Osteoblast (primary cell): Measurements from ENCODE around the gene SYT11. TPM values are rescaled to one million over a fixed set of nuclear protein-coding genes. Genes with fewer than 3 reads are reported as not detected.
A peak's percentile ranks its signal among the peaks of the same experiment; 100 is the strongest.

ENCODE experiments used
- DNase-seq: peaks from one replicate; pipeline ENCODE4 v3.0.0; 2011; ENCODE audit warnings: low spot score, mixed read lengths; ENCODE audit not compliant: insufficient read length; ENCODE audit errors: missing footprints
- H2AFZ ChIP-seq: 2 replicates; pipeline ENCODE4 v1.6.0; 2011; ENCODE audit warnings: mild to moderate bottlenecking, low read length
- H3K27ac ChIP-seq: 2 replicates; pipeline ENCODE4 v1.5.1; 2011; ENCODE audit warnings: mild to moderate bottlenecking, low read depth, low read length, moderate library complexity
- H3K27me3 ChIP-seq: 2 replicates; pipeline ENCODE4 v1.6.0; 2012; ENCODE audit warnings: mild to moderate bottlenecking, control low read depth, inconsistent platforms, low read length, moderate library complexity; ENCODE audit not compliant: insufficient read depth
- H3K36me3 ChIP-seq: 2 replicates; pipeline ENCODE4 v1.5.1; 2011; ENCODE audit warnings: mild to moderate bottlenecking, low read length, control low read depth, moderate library complexity; ENCODE audit not compliant: insufficient read depth
- H3K4me1 ChIP-seq: 2 replicates; pipeline ENCODE4 v1.5.1; 2011; ENCODE audit warnings: mild to moderate bottlenecking, low read length, control low read depth, moderate library complexity; ENCODE audit not compliant: insufficient read depth
- H3K4me2 ChIP-seq: 2 replicates; pipeline ENCODE4 v1.6.0; 2011; ENCODE audit warnings: mild to moderate bottlenecking, low read length; ENCODE audit not compliant: insufficient read depth
- H3K4me3 ChIP-seq: fragments of 200-600 bp; sonication (generic); 3 replicates; pipeline ENCODE4 v1.5.1; 2012; ENCODE audit warnings: mild to moderate bottlenecking, low read length, inconsistent platforms; ENCODE audit not compliant: insufficient read depth
- H3K79me2 ChIP-seq: 2 replicates; pipeline ENCODE4 v1.6.0; 2012; ENCODE audit warnings: mild to moderate bottlenecking, low read length, control low read depth, inconsistent platforms; ENCODE audit not compliant: insufficient read depth
- H3K9me3 ChIP-seq: 2 replicates; pipeline ENCODE4 v1.5.1; 2011; ENCODE audit warnings: low read depth, low read length, control low read depth
- H4K20me1 ChIP-seq: 2 replicates; pipeline ENCODE4 v1.6.0; 2012; ENCODE audit warnings: mild to moderate bottlenecking, low read length, control low read depth; ENCODE audit not compliant: insufficient read depth
- total RNA-seq: library from RNA; depleted of rRNA; stranded (reverse); fragments of >200 nt; gene quantifications from 2 replicates; pipeline ENCODE4 v1.2.3, GENCODE V29; 2012
- TF ChIP-seq, protein P1 (sequence below): IDR thresholded peaks from 2 replicates; pipeline ENCODE4 v1.5.1; 2011; ENCODE audit warnings: mild to moderate bottlenecking, low read depth, low read length, moderate library complexity; ENCODE audit errors: extremely low read depth

SYT11 gene
- total RNA-seq, 1 donor, result 33.3 TPM

DNA sequence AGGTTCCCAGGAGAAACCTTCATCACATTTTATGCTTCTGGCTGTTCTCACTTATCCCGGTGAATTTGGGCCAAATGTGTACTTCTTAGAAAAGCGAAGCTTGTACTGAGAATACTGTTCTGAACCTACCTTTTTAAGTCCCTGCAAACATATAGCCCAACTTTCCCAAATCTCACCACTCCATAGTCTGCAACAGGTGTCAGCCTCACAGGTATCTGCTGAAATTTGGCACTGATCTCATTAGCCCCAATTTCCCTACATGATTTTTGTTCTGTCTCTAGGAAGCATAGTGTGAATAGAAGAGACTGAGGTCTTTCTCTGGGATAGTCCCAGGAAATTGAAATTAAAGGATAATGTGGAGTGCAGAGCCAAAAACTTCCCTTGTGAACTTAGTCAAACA is 40.3 kb downstream of the SYT11 start:
- no peak for DNase-seq
- TF ChIP-seq, protein P1, sequence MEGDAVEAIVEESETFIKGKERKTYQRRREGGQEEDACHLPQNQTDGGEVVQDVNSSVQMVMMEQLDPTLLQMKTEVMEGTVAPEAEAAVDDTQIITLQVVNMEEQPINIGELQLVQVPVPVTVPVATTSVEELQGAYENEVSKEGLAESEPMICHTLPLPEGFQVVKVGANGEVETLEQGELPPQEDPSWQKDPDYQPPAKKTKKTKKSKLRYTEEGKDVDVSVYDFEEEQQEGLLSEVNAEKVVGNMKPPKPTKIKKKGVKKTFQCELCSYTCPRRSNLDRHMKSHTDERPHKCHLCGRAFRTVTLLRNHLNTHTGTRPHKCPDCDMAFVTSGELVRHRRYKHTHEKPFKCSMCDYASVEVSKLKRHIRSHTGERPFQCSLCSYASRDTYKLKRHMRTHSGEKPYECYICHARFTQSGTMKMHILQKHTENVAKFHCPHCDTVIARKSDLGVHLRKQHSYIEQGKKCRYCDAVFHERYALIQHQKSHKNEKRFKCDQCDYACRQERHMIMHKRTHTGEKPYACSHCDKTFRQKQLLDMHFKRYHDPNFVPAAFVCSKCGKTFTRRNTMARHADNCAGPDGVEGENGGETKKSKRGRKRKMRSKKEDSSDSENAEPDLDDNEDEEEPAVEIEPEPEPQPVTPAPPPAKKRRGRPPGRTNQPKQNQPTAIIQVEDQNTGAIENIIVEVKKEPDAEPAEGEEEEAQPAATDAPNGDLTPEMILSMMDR, result no peak
- H4K20me1 ChIP-seq, result no peaks in the 10 kb centered on the region
- no peaks in the 10 kb centered on the region for H3K27me3 ChIP-seq
- no peak overlapping the region for H3K4me2 ChIP-seq
- H3K27ac ChIP-seq, result no peak overlapping the region
- no peak overlapping the region for H2AFZ ChIP-seq
- no peaks in the 10 kb centered on the region for H3K9me3 ChIP-seq
- H3K79me2 ChIP-seq, result peaks cover 18% of the 10 kb centered on the region
- H3K4me1 ChIP-seq, result no peaks in the 10 kb centered on the region
- H3K36me3 ChIP-seq, result peaks cover 64% of the 10 kb centered on the region
- no peak overlapping the region for H3K4me3 ChIP-seq

DNA sequence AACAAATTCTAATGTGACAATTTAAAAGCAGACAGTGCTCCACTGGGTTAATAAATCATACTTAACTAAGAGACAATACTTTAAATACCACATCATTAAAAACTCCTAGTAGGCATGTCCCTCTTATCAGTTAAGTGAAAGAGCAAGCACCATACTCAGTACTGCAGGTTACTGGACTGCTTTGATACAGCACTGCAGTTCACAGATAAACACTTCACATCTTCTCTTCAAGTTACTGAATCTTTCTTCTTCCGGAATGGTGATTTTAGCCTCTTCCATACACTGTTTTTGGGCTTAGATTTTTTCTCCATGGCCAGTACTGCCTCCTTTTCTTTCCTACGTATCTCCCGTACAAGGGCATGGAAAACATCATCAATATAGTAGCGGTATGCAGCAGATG is 40.8 kb downstream of the SYT11 start:
- TF ChIP-seq, protein P1, result no peak
- no peaks in the 10 kb centered on the region for H3K4me1 ChIP-seq
- H3K4me2 ChIP-seq, result no peak overlapping the region
- H3K36me3 ChIP-seq, result peaks cover 69% of the 10 kb centered on the region
- DNase-seq, result peak; percentile 13
- H3K27ac ChIP-seq, result no peak overlapping the region
- no peaks in the 10 kb centered on the region for H3K9me3 ChIP-seq
- H4K20me1 ChIP-seq, result no peaks in the 10 kb centered on the region
- H3K79me2 ChIP-seq, result peaks cover 22% of the 10 kb centered on the region
- H3K27me3 ChIP-seq, result no peaks in the 10 kb centered on the region
- no peak overlapping the region for H2AFZ ChIP-seq
- H3K4me3 ChIP-seq, result no peak overlapping the region

DNA sequence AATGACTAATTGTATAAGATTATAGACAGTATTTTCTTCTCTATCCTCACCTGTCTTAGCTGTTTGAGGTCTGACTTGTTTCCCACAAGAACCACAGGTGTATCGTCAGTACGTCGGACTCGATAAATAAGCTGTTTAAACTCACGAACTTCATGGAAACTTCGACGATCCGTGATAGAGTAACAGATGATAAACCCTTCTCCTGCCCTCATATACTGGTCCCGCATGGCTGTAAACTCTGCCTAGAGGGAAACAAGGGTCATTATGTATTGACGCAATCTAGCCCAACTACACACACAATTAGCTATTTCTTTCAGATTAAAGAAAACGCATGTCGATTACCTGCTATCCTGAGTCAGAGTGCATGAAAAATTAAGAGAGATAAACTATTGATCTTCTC is 44.9 kb downstream of the SYT11 start:
- Histone ChIP-seq H3K4me1 (no peaks in the 10 kb centered on the region), H3K27ac (no peak overlapping the region), H3K9me3 (no peaks in the 10 kb centered on the region), H4K20me1 (no peaks in the 10 kb centered on the region), H3K79me2 (peaks cover 48% of the 10 kb centered on the region), H3K27me3 (no peaks in the 10 kb centered on the region), H3K4me2 (no peak overlapping the region), H3K4me3 (no peak overlapping the region), H3K36me3 (peaks cover 89% of the 10 kb centered on the region), H2AFZ (no peak overlapping the region)
- no peak for DNase-seq
- TF ChIP-seq, protein P1, result no peak

DNA sequence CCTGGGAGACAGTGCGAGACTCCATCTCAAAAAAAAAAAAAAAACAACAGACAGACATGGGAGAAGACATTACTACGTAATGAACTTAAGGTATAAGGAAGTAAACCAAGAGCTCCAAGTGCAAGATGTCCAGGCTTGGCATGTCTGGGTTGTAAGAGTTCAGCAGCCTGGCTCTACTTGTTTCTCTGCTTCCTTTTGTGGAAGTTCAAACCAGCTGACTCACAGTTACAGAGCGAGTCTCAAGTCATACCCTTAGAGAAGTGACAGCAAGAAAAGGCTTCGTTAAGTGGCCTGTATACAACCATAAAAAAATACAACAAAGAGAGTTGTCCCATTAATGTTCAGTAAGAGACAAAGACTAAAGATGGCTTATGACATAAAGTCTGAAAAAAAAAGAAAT is 50.5 kb downstream of the SYT11 start:
- no peaks in the 10 kb centered on the region for H3K9me3 ChIP-seq
- peaks cover 45% of the 10 kb centered on the region for H3K79me2 ChIP-seq
- H3K4me3 ChIP-seq, result peak overlapping the region; percentile 90
- H3K4me2 ChIP-seq, result peak overlapping the region; percentile 97
- H3K4me1 ChIP-seq, result peaks cover 37% of the 10 kb centered on the region
- H3K27me3 ChIP-seq, result no peaks in the 10 kb centered on the region
- H3K36me3 ChIP-seq, result peaks cover 75% of the 10 kb centered on the region
- TF ChIP-seq, protein P1, result no peak
- no peak overlapping the region for H2AFZ ChIP-seq
- no peaks in the 10 kb centered on the region for H4K20me1 ChIP-seq
- peak overlapping the region; percentile 81 for H3K27ac ChIP-seq
- DNase-seq, result peak; percentile 34
